ENCODE measurements around the gene DIPK1B.

Gene DIPK1B

DNA sequence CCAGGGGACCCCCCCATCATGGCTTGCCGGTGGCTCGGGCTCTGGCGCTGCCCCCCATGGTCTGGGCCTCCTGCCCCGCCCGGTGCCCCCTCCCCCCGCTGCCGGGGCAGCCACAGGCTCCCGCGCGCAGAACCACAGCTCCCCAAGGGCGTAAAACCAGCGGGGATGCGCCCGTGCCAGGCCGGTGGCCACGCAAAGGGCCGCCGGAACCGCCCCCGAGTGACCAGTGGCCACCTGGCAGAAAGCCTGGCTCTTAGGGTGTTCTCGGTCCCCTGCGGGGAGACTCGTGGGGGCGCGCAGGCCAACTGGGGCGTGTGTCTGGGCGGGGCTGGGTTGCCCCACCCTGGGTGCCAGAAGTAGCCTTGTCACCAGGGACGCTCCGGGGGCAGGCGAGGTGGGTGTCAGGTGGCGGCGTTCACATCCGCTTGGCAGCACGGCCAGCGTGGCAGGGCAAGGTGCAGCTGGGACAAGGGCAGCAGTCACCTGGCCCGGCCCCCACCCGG lies 24.6 kb upstream of the DIPK1B start:
- intact Hi-C loops (cut with micrococcal nuclease), result loop anchor here (5.0 kb wide), 1 partner anchor 40 kb away; no protein-coding TSS in a partner anchor
- peak overlapping the region; percentile 44 for H3K4me3 Mint-ChIP-seq
- H3K27ac Mint-ChIP-seq, result peak overlapping the region; percentile 82
- H3K36me3 Mint-ChIP-seq (ENCODE audit: low read depth), result peaks cover 24% of the 10 kb centered on the region
- no peaks in the 10 kb centered on the region for H3K9me3 Mint-ChIP-seq
- H3K27me3 Mint-ChIP-seq, result peaks cover 6% of the 10 kb centered on the region
- peaks cover 52% of the 10 kb centered on the region for H3K4me1 Mint-ChIP-seq (ENCODE audit: low read depth)

DNA sequence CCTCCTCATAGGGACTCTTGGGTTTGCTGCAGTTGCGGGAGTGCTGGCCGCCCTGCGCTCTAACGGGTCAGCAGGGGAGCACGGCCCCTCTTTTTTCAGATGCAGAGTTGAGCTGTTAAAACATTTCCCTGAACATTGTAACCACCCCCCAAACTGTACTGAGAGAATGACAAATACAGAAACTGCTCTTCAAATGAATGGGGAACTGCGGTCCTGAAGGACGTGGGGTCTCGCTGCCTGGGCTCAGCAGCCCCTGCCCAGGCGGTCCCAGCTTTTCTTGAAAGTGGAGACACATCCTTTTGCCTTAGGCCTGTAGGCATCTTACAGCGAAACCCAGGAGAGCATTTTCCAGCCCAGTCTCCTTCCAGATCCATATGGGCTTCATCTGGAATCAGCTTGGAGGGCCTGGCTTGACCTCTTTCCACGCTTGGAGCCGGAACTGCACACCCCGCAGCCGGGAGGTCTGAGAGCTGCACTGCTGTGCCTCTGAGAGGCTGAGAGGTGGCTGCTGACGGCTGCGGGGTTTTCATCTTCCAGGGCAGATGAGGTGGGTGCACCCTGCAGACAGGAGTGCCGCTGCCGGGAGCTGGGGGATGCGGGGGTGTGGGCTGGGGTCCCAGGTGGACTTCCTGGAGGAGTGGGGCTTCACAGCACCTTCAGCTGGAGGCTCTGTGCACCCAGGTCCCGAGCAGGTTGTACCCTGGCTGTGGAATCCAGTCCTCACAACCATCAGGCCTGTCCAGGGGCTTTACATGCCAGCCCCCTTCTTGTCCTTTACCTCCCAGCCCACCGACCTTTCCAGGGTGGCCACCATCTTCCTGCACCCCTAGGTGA lies 23.9 kb upstream of the DIPK1B start:
- H3K9me3 Mint-ChIP-seq, result no peaks in the 10 kb centered on the region
- H3K27me3 Mint-ChIP-seq, result peaks cover 9% of the 10 kb centered on the region
- intact Hi-C loops (cut with micrococcal nuclease), result loop anchor here (5.0 kb wide), 1 partner anchor 39 kb away; no protein-coding TSS in a partner anchor
- peak overlapping the region; percentile 44 for H3K4me3 Mint-ChIP-seq
- peaks cover 49% of the 10 kb centered on the region for H3K4me1 Mint-ChIP-seq (ENCODE audit: low read depth)
- H3K27ac Mint-ChIP-seq, result peak overlapping the region; percentile 82
- H3K36me3 Mint-ChIP-seq (ENCODE audit: low read depth), result peaks cover 17% of the 10 kb centered on the region

DNA sequence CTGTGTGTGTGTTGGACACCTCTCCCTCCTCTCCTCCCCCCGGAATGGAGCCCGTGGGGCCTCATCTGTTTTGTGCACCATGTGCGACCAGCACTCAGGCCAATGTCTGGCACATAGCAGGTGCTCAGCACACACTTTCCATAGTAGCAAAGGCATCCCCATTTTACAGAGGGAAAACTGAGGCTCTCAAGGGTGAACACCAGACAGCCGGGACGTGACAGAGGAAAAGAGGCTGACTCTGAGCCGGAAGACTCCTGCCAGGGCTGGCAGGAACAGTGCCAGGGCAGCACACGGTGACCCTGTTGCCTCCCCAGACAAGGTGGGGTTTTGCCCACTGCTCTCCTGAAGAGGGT lies 23.3 kb upstream of the DIPK1B start:
- H3K27me3 Mint-ChIP-seq, result peaks cover 9% of the 10 kb centered on the region
- H3K9me3 Mint-ChIP-seq, result no peaks in the 10 kb centered on the region
- peaks cover 12% of the 10 kb centered on the region for H3K36me3 Mint-ChIP-seq (ENCODE audit: low read depth)
- intact Hi-C loops (cut with micrococcal nuclease), result loop anchor here (5.0 kb wide), 1 partner anchor 38 kb away; no protein-coding TSS in a partner anchor
- H3K4me3 Mint-ChIP-seq, result no peak overlapping the region
- H3K4me1 Mint-ChIP-seq (ENCODE audit: low read depth), result peaks cover 50% of the 10 kb centered on the region
- peak overlapping the region; percentile 82 for H3K27ac Mint-ChIP-seq

DNA sequence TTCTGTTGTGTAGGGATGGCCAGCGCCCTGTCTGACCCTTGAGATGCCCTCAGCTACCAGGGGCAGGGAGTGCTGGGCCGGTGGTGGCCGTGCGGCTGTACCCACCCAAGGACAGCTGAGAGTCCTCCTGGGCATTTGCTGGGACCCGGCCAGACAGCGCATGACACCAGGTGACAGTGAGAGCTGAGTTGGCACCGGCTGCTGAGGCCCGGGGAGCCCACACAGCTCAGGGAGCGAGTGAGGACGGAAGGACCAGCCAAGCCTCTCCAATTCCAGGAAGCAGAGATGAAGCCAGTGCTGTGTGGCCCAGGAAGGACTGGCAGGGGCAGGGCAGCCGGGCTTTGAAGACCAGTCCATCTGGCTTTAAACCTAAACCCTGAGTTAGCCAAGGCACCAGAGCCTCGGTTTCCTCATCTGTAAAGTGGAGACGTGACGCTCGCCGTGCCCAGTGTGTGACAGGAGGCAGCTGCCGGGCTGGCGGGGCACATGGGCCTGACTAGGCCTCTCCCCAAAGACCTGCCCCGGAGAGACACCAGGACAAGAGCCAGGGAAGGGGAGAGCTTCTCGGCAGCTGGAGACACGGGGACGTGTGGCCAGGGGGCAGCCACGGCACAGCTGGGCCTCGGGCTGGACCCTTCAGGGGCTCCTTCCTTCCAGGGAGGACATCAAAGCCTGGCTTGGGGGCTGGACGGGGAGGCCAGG lies 22.1 kb upstream of the DIPK1B start:
- H3K4me1 Mint-ChIP-seq (ENCODE audit: low read depth), result peaks cover 44% of the 10 kb centered on the region
- no peaks in the 10 kb centered on the region for H3K9me3 Mint-ChIP-seq
- intact Hi-C loops (cut with micrococcal nuclease), result no loop called here
- H3K36me3 Mint-ChIP-seq (ENCODE audit: low read depth), result peaks cover 12% of the 10 kb centered on the region
- no peak overlapping the region for H3K4me3 Mint-ChIP-seq
- H3K27me3 Mint-ChIP-seq, result peaks cover 10% of the 10 kb centered on the region
- no peak overlapping the region for H3K27ac Mint-ChIP-seq

DNA sequence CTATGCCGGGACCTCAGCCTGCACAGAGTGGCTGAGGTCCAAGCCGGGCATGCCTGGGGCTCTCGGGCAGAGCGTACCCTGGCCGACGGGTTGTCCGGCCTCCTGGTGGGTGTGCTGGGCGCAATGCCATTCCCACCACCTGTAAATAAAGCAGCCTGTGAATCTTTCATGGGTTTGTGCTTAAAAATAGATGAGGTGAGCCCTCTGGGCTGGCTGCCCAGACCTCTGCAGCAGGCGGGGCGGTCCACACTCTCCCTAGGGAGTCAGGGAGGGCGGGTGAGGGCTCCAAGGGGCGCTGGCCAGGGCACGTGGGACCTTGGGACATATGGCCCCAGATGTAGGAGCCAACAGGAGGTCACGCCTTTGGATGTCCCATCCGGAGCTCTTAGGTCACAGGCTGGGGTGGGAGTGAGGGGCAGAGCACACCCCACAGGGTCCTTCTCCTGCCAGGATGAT lies 21.5 kb upstream of the DIPK1B start:
- H3K4me1 Mint-ChIP-seq (ENCODE audit: low read depth), result peaks cover 39% of the 10 kb centered on the region
- intact Hi-C loops (cut with micrococcal nuclease), result no loop called here
- peaks cover 8% of the 10 kb centered on the region for H3K36me3 Mint-ChIP-seq (ENCODE audit: low read depth)
- H3K4me3 Mint-ChIP-seq, result no peak overlapping the region
- peak overlapping the region; percentile 49 for H3K27ac Mint-ChIP-seq
- H3K9me3 Mint-ChIP-seq, result no peaks in the 10 kb centered on the region
- H3K27me3 Mint-ChIP-seq, result peaks cover 10% of the 10 kb centered on the region

- peak overlapping the region; percentile 49 for H3K27ac Mint-ChIP-seq
- H3K4me1 Mint-ChIP-seq (ENCODE audit: low read depth), result peaks cover 41% of the 10 kb centered on the region
- no peak overlapping the region for H3K4me3 Mint-ChIP-seq
- intact Hi-C loops (cut with micrococcal nuclease), result no loop called here
- H3K36me3 Mint-ChIP-seq (ENCODE audit: low read depth), result peaks cover 1% of the 10 kb centered on the region
- peaks cover 10% of the 10 kb centered on the region for H3K27me3 Mint-ChIP-seq
- H3K9me3 Mint-ChIP-seq, result no peaks in the 10 kb centered on the region
These were observed 20.8 kb upstream of the DIPK1B start for GRCh38 chr9:136691316-136692184.

DNA sequence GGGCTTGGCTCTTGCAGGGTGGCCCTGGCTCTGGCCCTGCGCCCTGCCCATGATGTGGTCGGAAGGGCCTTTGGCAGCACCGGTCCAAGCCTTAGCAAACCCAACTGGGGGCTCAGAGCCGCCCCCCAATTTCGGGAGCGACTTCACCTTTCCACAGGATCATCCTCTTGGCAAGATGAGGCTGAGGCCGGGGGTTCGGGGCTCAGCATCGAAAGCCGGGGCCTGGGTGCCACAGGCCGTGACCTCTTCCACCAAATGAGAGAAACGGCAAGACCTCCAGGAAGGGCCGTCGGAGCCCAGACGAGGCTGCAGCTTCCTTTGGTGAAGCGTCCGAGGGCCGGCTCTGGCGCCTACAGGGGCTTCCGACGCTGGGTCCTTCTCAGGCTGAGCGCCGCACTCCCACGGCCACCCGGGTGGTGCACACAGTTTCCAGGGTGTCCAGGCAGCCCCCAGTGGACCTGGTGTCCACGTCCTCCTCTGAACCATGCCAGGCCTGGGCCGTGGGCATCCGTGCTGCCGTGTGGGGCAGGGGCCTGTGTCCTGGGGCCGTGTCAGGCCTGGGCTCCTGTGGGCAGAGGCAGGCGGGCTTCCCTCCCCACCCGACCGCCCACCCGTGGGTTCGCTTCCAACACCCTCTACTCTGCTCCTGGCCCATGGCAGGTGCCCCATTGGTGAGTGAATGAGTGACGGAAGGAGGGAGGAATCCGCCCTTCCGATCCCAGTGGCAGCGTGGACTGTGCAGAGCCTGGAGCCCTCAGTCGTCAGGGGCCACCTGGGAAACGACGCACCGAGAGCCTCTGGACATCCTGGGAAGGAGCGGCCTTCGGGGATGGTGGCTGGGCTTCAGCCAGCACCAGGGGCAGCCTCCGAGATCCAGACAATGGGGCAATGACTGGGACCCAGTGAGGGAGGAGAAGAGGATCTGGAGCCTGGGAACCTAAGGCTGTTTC lies 19.9 kb upstream of the DIPK1B start:
- Mint-ChIP-seq H3K27ac (no peak overlapping the region), H3K27me3 (peaks cover 10% of the 10 kb centered on the region), H3K36me3 (ENCODE audit: low read depth) (no peaks in the 10 kb centered on the region), H3K4me3 (no peak overlapping the region), H3K9me3 (no peaks in the 10 kb centered on the region), H3K4me1 (ENCODE audit: low read depth) (peaks cover 48% of the 10 kb centered on the region)
- intact Hi-C loops (cut with micrococcal nuclease), result no loop called here

DNA sequence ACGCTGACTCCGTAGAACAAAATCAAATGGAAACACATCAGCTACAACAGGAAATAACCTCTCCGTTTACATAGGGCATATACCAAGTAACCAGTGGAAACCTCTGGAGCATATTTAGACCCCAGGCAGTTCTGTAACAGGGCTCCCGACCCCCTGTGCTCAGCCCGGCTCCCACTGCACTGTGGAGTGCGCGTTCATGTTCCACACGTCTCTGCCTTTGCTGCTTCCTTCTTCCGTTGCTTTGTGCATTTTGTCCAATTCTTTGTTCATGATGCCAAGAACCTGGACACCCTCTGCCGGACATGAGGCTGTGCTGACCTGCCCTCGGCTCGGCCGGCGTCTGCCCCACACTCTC lies 19.3 kb upstream of the DIPK1B start:
- Mint-ChIP-seq H3K27me3 (peaks cover 10% of the 10 kb centered on the region), H3K4me1 (ENCODE audit: low read depth) (peaks cover 51% of the 10 kb centered on the region), H3K4me3 (no peak overlapping the region), H3K9me3 (no peaks in the 10 kb centered on the region), H3K36me3 (ENCODE audit: low read depth) (no peaks in the 10 kb centered on the region), H3K27ac (no peak overlapping the region)
- intact Hi-C loops (cut with micrococcal nuclease), result no loop called here

GRCh38 chr9:136693490-136694162 lies 18.7 kb upstream of the DIPK1B start:
- Mint-ChIP-seq H3K27me3 (peaks cover 10% of the 10 kb centered on the region), H3K4me1 (ENCODE audit: low read depth) (peaks cover 51% of the 10 kb centered on the region), H3K9me3 (no peaks in the 10 kb centered on the region), H3K36me3 (ENCODE audit: low read depth) (no peaks in the 10 kb centered on the region), H3K27ac (no peak overlapping the region), H3K4me3 (no peak overlapping the region)
- intact Hi-C loops (cut with micrococcal nuclease), result no loop called here

GRCh38 chr9:136694163-136694871 lies 18.1 kb upstream of the DIPK1B start:
- Mint-ChIP-seq H3K27me3 (peaks cover 12% of the 10 kb centered on the region), H3K9me3 (no peaks in the 10 kb centered on the region), H3K4me3 (no peak overlapping the region), H3K36me3 (ENCODE audit: low read depth) (no peaks in the 10 kb centered on the region), H3K27ac (no peak overlapping the region), H3K4me1 (ENCODE audit: low read depth) (peaks cover 48% of the 10 kb centered on the region)
- intact Hi-C loops (cut with micrococcal nuclease), result no loop called here

GRCh38 chr9:136694872-136695247 lies 17.5 kb upstream of the DIPK1B start:
- H3K9me3 Mint-ChIP-seq, result no peaks in the 10 kb centered on the region
- intact Hi-C loops (cut with micrococcal nuclease), result no loop called here
- no peak overlapping the region for H3K27ac Mint-ChIP-seq
- peaks cover 46% of the 10 kb centered on the region for H3K4me1 Mint-ChIP-seq (ENCODE audit: low read depth)
- no peak overlapping the region for H3K4me3 Mint-ChIP-seq
- no peaks in the 10 kb centered on the region for H3K36me3 Mint-ChIP-seq (ENCODE audit: low read depth)
- peaks cover 12% of the 10 kb centered on the region for H3K27me3 Mint-ChIP-seq

- H3K27me3 Mint-ChIP-seq, result peaks cover 12% of the 10 kb centered on the region
- no peak overlapping the region for H3K27ac Mint-ChIP-seq
- H3K4me3 Mint-ChIP-seq, result no peak overlapping the region
- intact Hi-C loops (cut with micrococcal nuclease), result no loop called here
- H3K36me3 Mint-ChIP-seq (ENCODE audit: low read depth), result no peaks in the 10 kb centered on the region
- H3K4me1 Mint-ChIP-seq (ENCODE audit: low read depth), result peaks cover 52% of the 10 kb centered on the region
- H3K9me3 Mint-ChIP-seq, result no peaks in the 10 kb centered on the region
These were observed 16.9 kb upstream of the DIPK1B start for GRCh38 chr9:136695435-136695895.
